ENCODE results near the gene MAN2A1. TPM values are rescaled to one million over a fixed set of nuclear protein-coding genes. Genes with fewer than 3 reads are reported as not detected.

Gene MAN2A1
- total RNA-seq, 1 experiment from 2014 or later, result 86.6 TPM

DNA sequence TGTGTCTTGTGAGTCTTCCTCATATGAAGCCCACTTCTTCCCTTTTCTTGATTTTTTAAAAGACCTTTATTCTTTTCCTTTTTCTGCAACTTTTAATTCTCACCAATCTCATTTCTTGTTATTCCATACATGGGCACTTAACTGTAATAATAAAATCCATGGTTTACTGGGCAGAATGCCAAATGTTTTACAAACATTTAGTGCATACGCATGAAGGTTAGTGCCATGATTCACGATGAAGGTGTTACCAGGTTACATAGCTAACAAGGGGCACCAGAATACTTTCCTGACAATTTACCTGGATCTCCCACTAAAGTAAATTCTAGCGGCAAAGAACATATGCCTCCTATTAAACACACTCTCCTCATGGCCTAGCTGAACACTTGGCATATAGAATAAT is 28.5 kb downstream of the MAN2A1 start:
- Mint-ChIP-seq H3K4me3 (no peak overlapping the region), H3K27ac (no peak overlapping the region), H3K9me3 (no peaks in the 10 kb centered on the region), H3K36me3 (peaks cover 37% of the 10 kb centered on the region), H3K27me3 (ENCODE audit: low read depth) (no peaks in the 10 kb centered on the region), H3K4me1 (peaks cover 34% of the 10 kb centered on the region)
- ATAC-seq (no peak), DNase-seq (ENCODE audit: low spot score) (no peak)
- CTCF ChIA-PET, result no interaction called here
- POLR2A ChIA-PET, result no interaction called here
- TF ChIP-seq ETV6 (CRISPR knock-in tag; IDR thresholded peaks at IDR 0.05) (no peak), GTF2I (CRISPR knock-in tag; conservative IDR thresholded peaks at IDR 0.05) (no peak), NR1H2 (CRISPR knock-in tag; IDR thresholded peaks at IDR 0.05) (no peak), EMX1 (CRISPR knock-in tag; IDR thresholded peaks at IDR 0.05) (no peak), JUN (CRISPR knock-in tag; IDR thresholded peaks at IDR 0.05) (no peak), HMGA2 (CRISPR knock-in tag; IDR thresholded peaks at IDR 0.05) (no peak), SOX15 (CRISPR knock-in tag; IDR thresholded peaks at IDR 0.05) (no peak), ZNF396 (CRISPR knock-in tag; IDR thresholded peaks at IDR 0.05; ENCODE audit: borderline replicate concordance) (no peak), ATF1 (CRISPR knock-in tag; IDR thresholded peaks at IDR 0.05) (no peak), SMAD4 (CRISPR knock-in tag; IDR thresholded peaks at IDR 0.05) (no peak), TEAD4 (CRISPR knock-in tag; IDR thresholded peaks at IDR 0.05) (no peak), SMAD3 (CRISPR knock-in tag; IDR thresholded peaks at IDR 0.05; ENCODE audit: borderline replicate concordance) (no peak), JAZF1 (CRISPR knock-in tag; IDR thresholded peaks at IDR 0.05) (no peak), NFATC4 (CRISPR knock-in tag; IDR thresholded peaks at IDR 0.05) (no peak), TEAD1 (CRISPR knock-in tag; IDR thresholded peaks at IDR 0.05) (no peak)
- TF ChIP-seq, protein P1, sequence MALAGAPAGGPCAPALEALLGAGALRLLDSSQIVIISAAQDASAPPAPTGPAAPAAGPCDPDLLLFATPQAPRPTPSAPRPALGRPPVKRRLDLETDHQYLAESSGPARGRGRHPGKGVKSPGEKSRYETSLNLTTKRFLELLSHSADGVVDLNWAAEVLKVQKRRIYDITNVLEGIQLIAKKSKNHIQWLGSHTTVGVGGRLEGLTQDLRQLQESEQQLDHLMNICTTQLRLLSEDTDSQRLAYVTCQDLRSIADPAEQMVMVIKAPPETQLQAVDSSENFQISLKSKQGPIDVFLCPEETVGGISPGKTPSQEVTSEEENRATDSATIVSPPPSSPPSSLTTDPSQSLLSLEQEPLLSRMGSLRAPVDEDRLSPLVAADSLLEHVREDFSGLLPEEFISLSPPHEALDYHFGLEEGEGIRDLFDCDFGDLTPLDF (CRISPR knock-in tag; IDR thresholded peaks at IDR 0.05), result no peak
- TF ChIP-seq, protein P2, sequence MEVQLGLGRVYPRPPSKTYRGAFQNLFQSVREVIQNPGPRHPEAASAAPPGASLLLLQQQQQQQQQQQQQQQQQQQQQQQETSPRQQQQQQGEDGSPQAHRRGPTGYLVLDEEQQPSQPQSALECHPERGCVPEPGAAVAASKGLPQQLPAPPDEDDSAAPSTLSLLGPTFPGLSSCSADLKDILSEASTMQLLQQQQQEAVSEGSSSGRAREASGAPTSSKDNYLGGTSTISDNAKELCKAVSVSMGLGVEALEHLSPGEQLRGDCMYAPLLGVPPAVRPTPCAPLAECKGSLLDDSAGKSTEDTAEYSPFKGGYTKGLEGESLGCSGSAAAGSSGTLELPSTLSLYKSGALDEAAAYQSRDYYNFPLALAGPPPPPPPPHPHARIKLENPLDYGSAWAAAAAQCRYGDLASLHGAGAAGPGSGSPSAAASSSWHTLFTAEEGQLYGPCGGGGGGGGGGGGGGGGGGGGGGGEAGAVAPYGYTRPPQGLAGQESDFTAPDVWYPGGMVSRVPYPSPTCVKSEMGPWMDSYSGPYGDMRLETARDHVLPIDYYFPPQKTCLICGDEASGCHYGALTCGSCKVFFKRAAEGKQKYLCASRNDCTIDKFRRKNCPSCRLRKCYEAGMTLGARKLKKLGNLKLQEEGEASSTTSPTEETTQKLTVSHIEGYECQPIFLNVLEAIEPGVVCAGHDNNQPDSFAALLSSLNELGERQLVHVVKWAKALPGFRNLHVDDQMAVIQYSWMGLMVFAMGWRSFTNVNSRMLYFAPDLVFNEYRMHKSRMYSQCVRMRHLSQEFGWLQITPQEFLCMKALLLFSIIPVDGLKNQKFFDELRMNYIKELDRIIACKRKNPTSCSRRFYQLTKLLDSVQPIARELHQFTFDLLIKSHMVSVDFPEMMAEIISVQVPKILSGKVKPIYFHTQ (CRISPR knock-in tag; IDR thresholded peaks at IDR 0.05), result no peak
- TF ChIP-seq, protein P3, sequence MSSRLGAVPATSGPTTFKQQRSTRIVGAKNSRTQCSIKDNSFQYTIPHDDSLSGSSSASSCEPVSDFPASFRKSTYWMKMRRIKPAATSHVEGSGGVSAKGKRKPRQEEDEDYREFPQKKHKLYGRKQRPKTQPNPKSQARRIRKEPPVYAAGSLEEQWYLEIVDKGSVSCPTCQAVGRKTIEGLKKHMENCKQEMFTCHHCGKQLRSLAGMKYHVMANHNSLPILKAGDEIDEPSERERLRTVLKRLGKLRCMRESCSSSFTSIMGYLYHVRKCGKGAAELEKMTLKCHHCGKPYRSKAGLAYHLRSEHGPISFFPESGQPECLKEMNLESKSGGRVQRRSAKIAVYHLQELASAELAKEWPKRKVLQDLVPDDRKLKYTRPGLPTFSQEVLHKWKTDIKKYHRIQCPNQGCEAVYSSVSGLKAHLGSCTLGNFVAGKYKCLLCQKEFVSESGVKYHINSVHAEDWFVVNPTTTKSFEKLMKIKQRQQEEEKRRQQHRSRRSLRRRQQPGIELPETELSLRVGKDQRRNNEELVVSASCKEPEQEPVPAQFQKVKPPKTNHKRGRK (CRISPR knock-in tag; IDR thresholded peaks at IDR 0.05; ENCODE audit: borderline replicate concordance), result no peak
- TF ChIP-seq, protein P4, sequence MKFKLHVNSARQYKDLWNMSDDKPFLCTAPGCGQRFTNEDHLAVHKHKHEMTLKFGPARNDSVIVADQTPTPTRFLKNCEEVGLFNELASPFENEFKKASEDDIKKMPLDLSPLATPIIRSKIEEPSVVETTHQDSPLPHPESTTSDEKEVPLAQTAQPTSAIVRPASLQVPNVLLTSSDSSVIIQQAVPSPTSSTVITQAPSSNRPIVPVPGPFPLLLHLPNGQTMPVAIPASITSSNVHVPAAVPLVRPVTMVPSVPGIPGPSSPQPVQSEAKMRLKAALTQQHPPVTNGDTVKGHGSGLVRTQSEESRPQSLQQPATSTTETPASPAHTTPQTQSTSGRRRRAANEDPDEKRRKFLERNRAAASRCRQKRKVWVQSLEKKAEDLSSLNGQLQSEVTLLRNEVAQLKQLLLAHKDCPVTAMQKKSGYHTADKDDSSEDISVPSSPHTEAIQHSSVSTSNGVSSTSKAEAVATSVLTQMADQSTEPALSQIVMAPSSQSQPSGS (CRISPR knock-in tag; IDR thresholded peaks at IDR 0.05; ENCODE audit: borderline replicate concordance, low read depth), result no peak

DNA sequence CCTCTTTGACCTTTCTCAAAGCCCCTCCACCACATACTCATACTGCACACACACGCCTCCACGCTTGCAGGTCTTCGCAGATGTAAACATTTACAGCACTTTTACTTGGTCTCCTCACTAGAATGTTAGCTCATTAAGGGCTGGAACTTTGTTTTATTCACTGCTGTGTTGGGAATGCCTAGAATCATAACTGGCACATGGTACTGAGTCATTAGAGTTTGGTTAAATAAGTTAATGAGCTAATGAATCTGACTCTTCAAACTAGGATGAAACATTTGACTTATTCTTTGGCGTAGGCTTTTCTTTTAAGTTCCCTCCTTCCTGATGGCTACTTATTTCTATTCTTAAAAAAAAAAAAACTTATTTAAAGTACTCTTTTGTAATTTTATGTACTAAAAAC is 28.9 kb downstream of the MAN2A1 start:
- Mint-ChIP-seq H3K4me1 (peaks cover 33% of the 10 kb centered on the region), H3K4me3 (no peak overlapping the region), H3K36me3 (peaks cover 35% of the 10 kb centered on the region), H3K27ac (no peak overlapping the region), H3K9me3 (no peaks in the 10 kb centered on the region), H3K27me3 (ENCODE audit: low read depth) (no peaks in the 10 kb centered on the region)
- ATAC-seq (no peak), DNase-seq (ENCODE audit: low spot score) (no peak)
- ChIA-PET POLR2A (no interaction called here), CTCF (no interaction called here)
- TF ChIP-seq ZNF416 (CRISPR knock-in tag; IDR thresholded peaks at IDR 0.05), result no peak
- TF ChIP-seq, protein P5, sequence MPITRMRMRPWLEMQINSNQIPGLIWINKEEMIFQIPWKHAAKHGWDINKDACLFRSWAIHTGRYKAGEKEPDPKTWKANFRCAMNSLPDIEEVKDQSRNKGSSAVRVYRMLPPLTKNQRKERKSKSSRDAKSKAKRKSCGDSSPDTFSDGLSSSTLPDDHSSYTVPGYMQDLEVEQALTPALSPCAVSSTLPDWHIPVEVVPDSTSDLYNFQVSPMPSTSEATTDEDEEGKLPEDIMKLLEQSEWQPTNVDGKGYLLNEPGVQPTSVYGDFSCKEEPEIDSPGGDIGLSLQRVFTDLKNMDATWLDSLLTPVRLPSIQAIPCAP (CRISPR knock-in tag; IDR thresholded peaks at IDR 0.05), result no peak

Data from WTC11 (cell line).